ENCODE results near the gene SLC25A21.

SLC25A21 gene

GRCh38 chr14:36857842-36858445 is 314.5 kb downstream of the SLC25A21 start:
- DNase-seq = no peak

DNA sequence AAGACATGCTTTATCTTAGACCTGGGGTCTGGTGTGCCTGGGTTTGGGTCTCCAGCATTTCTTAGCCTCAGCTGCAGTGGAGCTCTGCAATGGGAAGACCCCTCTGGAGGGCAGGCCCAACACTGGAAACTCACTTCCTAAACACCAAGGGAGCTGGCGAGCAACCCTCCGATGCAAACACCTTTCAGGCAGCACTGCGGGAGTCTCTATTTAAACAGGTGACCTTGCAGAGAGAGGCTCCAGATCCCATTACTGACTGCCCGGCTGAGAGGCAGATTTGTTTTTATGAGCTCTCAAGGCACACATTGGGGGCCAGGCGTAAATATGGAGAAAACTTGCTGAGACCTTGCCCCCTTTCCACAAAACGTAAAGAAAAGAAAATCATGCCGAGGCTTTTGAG is 315.3 kb downstream of the SLC25A21 start:
- no peak for DNase-seq

GRCh38 chr14:36856095-36856878 is 316.1 kb downstream of the SLC25A21 start:
- no peak for DNase-seq

DNA sequence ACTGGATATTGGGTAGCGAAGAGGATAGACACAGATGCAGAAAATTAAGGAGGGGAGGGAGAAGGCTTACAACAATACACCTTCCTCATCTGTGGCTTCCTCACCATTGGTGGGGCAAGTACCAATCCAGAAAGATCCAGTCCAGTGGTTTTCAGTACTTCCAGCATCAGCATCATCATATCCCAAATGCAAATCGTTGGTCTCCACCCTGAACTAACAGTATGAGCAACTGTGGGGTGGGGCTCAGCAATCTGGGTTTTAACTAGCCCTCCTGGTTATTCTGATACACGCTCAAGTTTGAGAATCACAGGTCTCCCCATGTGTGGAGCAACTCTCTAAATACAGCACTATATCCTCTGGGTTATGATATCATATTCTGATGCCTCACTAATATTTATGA is 317.0 kb downstream of the SLC25A21 start:
- no peak for DNase-seq

DNA sequence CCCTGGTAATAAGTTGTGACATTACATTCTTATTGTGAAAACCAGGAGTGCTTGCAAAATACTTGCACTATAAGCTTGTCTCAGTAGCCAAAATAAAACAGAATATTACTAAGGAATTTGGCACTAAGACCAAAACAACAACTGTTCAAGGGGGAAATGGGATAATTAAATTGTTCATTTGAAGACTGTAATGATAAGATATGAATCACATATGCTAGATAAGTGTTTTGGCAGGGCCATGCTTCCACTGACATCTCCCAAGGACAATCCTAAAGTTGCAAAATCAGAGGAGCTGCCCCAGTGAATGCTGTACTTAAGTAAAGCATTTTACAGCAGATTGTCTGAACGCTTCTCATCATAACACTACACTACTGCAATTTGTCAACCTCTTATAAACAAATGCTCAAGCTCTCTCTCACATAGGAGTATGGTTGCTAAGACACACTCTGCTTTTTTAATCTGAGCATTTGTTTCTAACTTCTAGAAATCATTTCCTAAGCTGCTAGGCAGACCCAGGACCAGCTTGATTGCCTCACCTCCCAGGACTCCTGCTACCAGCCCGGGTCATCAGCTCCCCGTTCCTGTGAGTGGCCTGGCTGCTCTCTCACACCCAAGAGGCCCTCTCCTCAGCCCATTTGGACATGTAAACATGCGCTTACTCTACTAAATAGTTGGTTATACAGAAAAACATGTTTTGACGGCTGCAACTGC is 319.3 kb downstream of the SLC25A21 start:
- no peak for DNase-seq

DNA sequence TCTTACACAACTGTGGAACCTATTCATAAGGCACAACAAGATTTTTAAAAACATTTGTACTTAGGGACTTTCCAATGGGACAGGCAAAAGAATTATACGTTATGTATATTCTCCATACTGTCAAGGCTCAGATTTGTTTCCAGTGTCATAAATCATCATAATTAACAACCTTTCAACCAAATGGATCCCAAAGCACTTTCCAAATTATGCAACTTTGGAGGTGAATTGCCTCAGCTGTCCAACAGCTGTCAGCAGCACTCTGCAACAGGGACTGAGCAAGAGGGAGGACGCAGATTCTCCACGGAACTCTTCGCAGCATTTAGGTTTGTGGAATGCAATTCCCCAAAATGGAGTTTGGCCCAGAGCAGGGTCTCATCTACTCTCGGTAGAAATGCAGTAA is 324.2 kb downstream of the SLC25A21 start:
- DNase-seq = no peak

GRCh38 chr14:36847366-36847765 is 325.0 kb downstream of the SLC25A21 start:
- DNase-seq = no peak

GRCh38 chr14:36845356-36846012 is 326.9 kb downstream of the SLC25A21 start:
- DNase-seq = no peak

GRCh38 chr14:36844443-36845195 is 327.8 kb downstream of the SLC25A21 start:
- no peak for DNase-seq

DNA sequence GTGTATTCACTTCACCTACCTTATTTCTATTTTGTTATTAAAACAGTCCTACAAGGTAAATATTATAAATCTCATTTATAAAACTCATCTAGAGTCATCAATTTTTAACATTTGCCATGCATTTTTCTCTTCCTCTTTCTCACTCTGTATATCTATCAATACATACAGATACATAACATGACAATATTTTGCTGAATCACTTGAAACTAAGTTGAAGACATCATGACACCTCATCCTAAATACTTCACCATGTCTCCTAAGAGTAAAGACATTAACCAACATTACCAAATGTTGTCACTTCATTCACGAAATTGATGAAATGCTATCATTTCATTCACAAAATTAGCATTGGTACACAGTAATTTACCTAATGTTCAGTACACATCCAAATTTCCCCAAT is 329.0 kb downstream of the SLC25A21 start:
- no peak for DNase-seq

DNA sequence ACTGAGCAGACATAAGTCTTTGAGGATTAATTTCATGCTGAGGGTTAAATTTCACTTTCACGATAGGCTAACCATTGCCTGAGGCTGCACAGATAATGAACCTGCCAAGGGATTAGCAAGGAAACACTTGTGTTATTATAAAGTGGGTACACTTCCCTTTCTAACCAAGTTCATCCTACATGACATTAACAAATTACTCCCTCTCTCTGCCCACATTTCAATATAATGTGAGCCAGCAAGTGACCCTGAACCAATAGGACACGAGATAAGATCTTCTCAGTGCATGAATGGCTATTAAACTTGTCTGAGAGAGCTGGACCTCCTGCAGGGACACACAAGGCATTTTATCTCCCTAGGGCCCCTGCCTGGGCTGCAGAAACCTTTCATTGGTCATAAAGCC is 337.3 kb downstream of the SLC25A21 start:
- no peak for DNase-seq

GRCh38 chr14:36834293-36834692 is 338.1 kb downstream of the SLC25A21 start:
- no peak for DNase-seq

- DNase-seq = no peak
Observed at GRCh38 chr14:36829547-36829946, 342.9 kb downstream of the SLC25A21 start.

- DNase-seq = no peak
Observed at GRCh38 chr14:36827861-36828260, 344.5 kb downstream of the SLC25A21 start.

GRCh38 chr14:36826614-36827013 is 345.8 kb downstream of the SLC25A21 start:
- DNase-seq = no peak

DNA sequence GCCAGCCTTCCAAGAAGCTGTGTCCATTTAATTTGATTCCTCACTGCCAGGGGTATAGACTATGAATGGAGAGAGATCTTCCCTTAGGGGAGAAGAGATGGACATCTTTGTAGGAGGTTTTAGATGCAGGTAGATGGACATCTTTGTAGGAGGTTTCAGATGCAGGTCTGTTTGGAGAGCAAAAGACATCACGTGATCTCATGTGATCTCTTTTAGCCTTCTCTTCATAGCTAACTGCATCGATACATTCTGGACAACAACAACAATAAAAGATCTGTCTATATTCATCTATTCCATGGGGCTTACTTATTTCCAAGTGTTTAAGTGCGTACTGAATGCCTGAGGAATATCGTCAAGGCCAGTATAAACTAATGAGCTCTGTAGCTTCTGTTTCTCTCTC is 347.6 kb downstream of the SLC25A21 start:
- DNase-seq = no peak

DNA sequence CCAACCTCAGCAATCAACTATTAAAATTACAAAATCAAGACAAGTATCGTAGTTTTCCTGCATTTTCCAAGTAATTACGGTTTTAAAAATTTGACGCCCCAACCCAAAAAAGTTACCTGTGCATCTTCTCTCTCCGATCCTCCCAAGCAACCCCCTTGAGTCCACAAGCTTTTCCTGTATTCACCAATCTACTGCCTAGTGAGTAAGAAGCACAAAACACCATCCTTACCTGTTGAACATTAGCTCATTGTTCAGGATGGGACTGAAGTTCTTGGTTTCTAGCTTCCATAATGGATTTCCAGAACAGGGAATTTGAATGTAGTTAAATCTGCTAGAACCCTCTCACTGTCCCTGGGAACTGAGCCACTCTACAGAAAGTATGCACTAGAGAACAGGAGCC is 348.8 kb downstream of the SLC25A21 start:
- no peak for DNase-seq

GRCh38 chr14:36822685-36823084 is 349.7 kb downstream of the SLC25A21 start:
- no peak for DNase-seq

DNA sequence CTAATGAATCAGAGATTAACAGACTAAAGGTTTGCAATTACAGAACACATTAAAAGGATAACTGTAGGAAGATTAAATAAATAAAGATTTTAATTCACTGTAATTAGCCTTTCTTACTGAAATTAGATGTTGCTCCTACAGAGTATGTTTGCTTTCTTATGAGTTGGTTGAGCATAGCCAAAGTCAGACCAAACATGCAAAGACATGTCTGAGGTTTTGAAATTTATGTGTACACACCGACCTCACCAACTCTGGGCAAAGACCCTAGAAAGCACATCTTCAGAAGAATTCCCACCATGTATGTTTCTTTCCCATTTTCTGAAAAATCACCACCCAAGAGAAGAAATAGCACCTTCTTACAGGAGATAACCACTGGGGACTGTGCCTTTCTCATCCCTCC is 351.5 kb downstream of the SLC25A21 start:
- DNase-seq = no peak

GRCh38 chr14:36820111-36820709 is 352.2 kb downstream of the SLC25A21 start:
- no peak for DNase-seq

GRCh38 chr14:36818794-36819384 is 353.5 kb downstream of the SLC25A21 start:
- no peak for DNase-seq

GRCh38 chr14:36818246-36818645 is 354.2 kb downstream of the SLC25A21 start:
- no peak for DNase-seq
